DMS79 treated with DMSO at 0.1 percent for 48 hours (cell line): ENCODE measurements around the gene ANGPTL3.

ENCODE experiments used
- DNase-seq: peaks from one replicate; lab custom pipeline; 2025; lab: John Stamatoyannopoulos, UW

Gene ANGPTL3

DNA sequence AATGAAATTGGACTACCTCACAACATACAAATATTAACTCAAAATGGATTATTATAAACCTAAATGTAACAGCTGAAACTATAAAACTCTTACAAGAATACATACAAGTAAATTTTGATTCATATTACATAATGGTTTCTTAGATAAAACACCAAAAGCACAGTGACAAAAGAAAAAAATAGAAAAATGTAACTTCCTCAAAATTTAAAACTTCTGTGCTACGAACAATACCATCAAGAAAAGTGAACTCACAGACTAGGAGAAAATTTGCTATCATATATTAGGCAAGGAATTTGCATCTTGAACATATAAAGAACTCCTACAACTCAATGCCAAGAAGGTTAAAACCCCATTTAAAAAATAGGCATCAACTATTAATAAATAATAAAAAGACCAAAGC lies 31.2 kb downstream of the ANGPTL3 start:
- no peak for DNase-seq

DNA sequence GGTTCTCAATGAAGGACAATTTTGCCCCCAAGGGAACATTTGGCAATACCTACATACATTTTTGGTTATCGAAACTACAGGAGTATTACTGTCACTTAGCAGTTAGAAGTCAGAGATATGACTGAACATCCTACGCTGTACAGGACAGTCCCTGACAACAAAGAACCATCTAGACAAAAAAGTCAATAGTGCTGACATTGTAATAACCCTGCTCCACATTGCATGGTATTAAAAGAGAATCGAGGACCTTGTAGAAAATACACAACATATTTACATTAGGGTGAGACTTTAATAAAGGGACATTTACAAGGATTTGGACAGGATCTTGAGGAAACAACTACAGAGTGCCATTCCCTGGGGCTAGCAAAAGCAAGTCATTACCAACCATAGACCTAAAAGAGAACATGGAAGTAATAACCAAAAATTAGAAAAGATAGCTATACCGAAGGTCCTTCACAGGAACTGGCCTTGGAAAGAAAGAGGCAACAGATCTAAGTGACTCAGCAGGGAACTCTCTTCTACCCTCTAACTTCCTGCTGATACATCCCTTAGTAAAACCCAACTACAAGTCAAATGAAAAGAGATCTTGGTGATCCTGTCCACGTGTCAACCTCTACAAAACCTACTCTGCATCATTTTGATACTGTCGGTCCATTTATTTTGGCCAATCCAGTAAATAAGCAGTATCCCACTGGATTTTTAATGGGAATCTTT lies 40.2 kb downstream of the ANGPTL3 start:
- DNase-seq, result no peak

DNA sequence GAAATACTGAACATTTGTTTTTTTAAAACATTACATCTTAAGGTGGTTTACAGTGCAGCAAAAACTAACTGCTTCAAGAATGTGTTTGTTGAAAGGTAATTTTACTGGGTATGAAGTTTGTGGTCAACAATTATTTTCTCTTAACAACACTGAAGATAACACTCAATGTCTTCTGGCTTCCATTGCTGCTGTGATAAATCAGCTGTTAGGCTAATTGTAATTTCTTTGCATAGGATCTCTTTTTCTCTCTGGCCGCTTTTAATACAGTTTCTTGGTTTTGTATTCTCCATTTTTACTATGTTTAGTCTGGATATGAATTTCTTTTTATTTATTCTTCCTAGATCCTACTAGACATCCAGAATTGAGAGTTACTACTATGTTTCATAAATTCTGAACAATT lies 46.0 kb downstream of the ANGPTL3 start:
- no peak for DNase-seq

DNA sequence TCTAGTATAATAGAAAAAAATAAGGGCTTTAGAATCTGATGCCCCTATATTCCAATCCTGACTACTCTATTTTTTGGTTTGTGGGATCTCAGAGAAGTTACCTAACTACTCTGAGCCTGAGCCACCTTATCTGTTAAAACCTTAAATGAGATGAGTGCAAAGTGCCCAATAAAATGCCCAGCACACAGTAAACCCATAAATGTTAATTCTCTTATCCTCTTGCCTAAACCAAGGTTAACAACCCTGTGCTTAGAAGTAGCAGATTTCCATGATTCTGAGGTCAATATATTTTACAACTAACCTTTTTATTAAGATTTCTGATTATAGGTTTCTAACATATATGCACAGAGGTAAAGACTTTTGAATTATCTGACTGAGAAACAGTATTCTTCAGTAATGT lies 55.1 kb downstream of the ANGPTL3 start:
- no peak for DNase-seq

DNA sequence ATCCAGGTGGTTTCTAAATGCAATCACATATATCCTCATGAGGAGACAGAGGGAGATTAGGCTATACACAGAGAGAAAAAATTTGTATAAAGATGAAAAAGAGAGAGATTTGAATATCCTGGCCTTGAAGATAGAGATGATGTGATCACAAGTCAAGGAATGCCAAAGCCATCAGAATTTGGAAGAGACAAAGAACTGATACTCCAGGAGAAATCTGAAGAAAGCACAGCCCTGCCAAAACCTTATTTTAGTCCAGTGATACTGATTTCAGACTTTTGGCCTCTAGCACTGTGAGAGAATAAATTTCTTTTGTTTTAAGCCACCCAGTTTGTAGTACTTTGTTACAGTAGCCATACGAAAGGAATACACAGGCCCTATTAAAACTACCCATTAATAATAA lies 57.4 kb downstream of the ANGPTL3 start:
- DNase-seq, result no peak
